Melanocyte of skin (primary cell): Measurements from ENCODE around the gene STK32C. TPM values are rescaled to one million over a fixed set of nuclear protein-coding genes. Genes with fewer than 3 reads are reported as not detected.

Experiments
- total RNA-seq, 2 donors: library from RNA; depleted of rRNA; stranded (reverse); fragments of >200 nt; gene quantifications; 2 replicates each; pipeline ENCODE4 v1.2.3, GENCODE V29; 2012

STK32C gene
- 10 to 100 TPM; 11.0 to 14.3 TPM for total RNA-seq

GRCh38 chr10:132307823-132308586, at the start of gene STK32C:
TSS of gene STK32C (minus strand) at chr10:132307950. CDS start at chr10:132307833, 117 bp downstream.

GRCh38 chr10:132331601-132332432, 24.1 kb upstream of the STK32C start, which contains the start of gene LRRC27:
TSS of gene LRRC27 (plus strand) at chr10:132332193. CDS start at chr10:132333525, 1,332 bp downstream.

GRCh38 chr10:132186488-132187429, 121.0 kb downstream of the STK32C start, which contains the start of gene DPYSL4:
TSS of gene DPYSL4 (plus strand) at chr10:132186948. CDS start at chr10:132187064, 116 bp downstream.

Other genes with a start within 250 kb of the STK32C start
- gene JAKMIP3, start 242.0 kb downstream of the STK32C start, total RNA-seq: under 1 TPM; 0.33 to 0.34 TPM
- gene DPYSL4, start 121.0 kb downstream of the STK32C start, total RNA-seq: 10 to 100 TPM in 1 of 2 donors, 1 to 10 TPM in 1; 9.0 to 10.3 TPM
- 1 to 10 TPM; 10.0 TPM for gene LRRC27, start 24.2 kb upstream of the STK32C start, total RNA-seq
- 10 to 100 TPM; 19.6 to 23.0 TPM for gene PWWP2B, start 89.2 kb upstream of the STK32C start, total RNA-seq
- 10 to 100 TPM; 19.6 to 26.8 TPM for gene INPP5A, start 229.8 kb upstream of the STK32C start, total RNA-seq